SK-N-SH treated with all-trans-retinoic acid at 6 μM for 48 hours (cell line): ENCODE data around the gene NOTUM.

Experiments used
- ATAC-seq: fragments of 200-7000 bp; cut with Tn5 transposase; 3 replicates; pipeline ENCODE4 v1.9.1; 2020; ENCODE audit warnings: mild to moderate bottlenecking, moderate library complexity
- ARNTL ChIP-seq: fragments of 450-650 bp; formaldehyde crosslinking; IDR thresholded peaks from 2 replicates; pipeline ENCODE4 v1.5.0; 2020; ENCODE audit warnings: low read depth, mild to moderate bottlenecking, moderate library complexity, borderline replicate concordance
- CREB5 ChIP-seq: fragments of 250-450 bp; sonication (Bioruptor Pico); IDR thresholded peaks from 2 replicates; pipeline ENCODE4 v1.5.1; 2020; ENCODE audit warnings: low read depth, mild to moderate bottlenecking, moderate library complexity
- CSDC2 ChIP-seq: fragments of 250-450 bp; sonication (Bioruptor Pico); IDR thresholded peaks from 2 replicates; pipeline ENCODE4 v1.5.0; 2020; ENCODE audit warnings: mild to moderate bottlenecking, moderate library complexity
- ESRRG ChIP-seq: fragments of 250-450 bp; sonication (Bioruptor Pico); IDR thresholded peaks from 2 replicates; pipeline ENCODE4 v1.6.1; 2021; ENCODE audit warnings: mild to moderate bottlenecking
- PATZ1 ChIP-seq: fragments of 250-450 bp; sonication (Bioruptor Pico); IDR thresholded peaks from 2 replicates; pipeline ENCODE4 v1.8.0; 2020; ENCODE audit warnings: mild to moderate bottlenecking, moderate library complexity, borderline replicate concordance
- POU6F1 ChIP-seq: fragments of 250-450 bp; sonication (Bioruptor Pico); IDR thresholded peaks from 2 replicates; pipeline ENCODE4 v1.8.0; 2021; ENCODE audit warnings: low read depth, mild to moderate bottlenecking, moderate library complexity, borderline replicate concordance
- PPARA ChIP-seq: fragments of 250-450 bp; sonication (Bioruptor Pico); IDR thresholded peaks from 2 replicates; pipeline ENCODE4 v1.5.0; 2020; ENCODE audit warnings: mild to moderate bottlenecking, borderline replicate concordance
- RARB ChIP-seq: fragments of 250-450 bp; sonication (Bioruptor Pico); IDR thresholded peaks from 2 replicates; pipeline ENCODE4 v1.8.0; 2021; ENCODE audit warnings: mild to moderate bottlenecking, moderate library complexity
- SNAI2 ChIP-seq: fragments of 250-450 bp; sonication (Bioruptor Pico); IDR thresholded peaks from 2 replicates; pipeline ENCODE4 v1.5.0; 2020; ENCODE audit warnings: mild to moderate bottlenecking, moderate library complexity
- TSHZ2 ChIP-seq: fragments of 250-450 bp; sonication (Bioruptor Pico); IDR thresholded peaks from 2 replicates; pipeline ENCODE4 v1.5.0; 2020; ENCODE audit warnings: mild to moderate bottlenecking, moderate library complexity
- ZFP3 ChIP-seq: fragments of 250-450 bp; sonication (Bioruptor Pico); IDR thresholded peaks from 2 replicates; pipeline ENCODE4 v1.5.0; 2020; ENCODE audit warnings: mild to moderate bottlenecking, moderate library complexity
- ZFP30 ChIP-seq: fragments of 450-650 bp; formaldehyde crosslinking; IDR thresholded peaks from 2 replicates; pipeline ENCODE4 v1.5.0; 2022; ENCODE audit warnings: mild to moderate bottlenecking, moderate library complexity
- ZNF70 ChIP-seq: fragments of 450-650 bp; formaldehyde crosslinking; IDR thresholded peaks from 2 replicates; pipeline ENCODE4 v1.5.0; 2020; ENCODE audit warnings: mild to moderate bottlenecking, moderate library complexity

The NOTUM gene

GRCh38 chr17:81992306-81993102, 31.5 kb upstream of the NOTUM start:
- no peak for ATAC-seq
- TF ChIP-seq ZFP3 (CRISPR knock-in tag) (no peak), ZNF70 (no peak)

- peak; percentile 43 for ATAC-seq
- no peak for TF ChIP-seq CREB5 (CRISPR knock-in tag)
- no peak for TF ChIP-seq PPARA (CRISPR knock-in tag)
- 0 out of 2 replicates have a peak, but pooled peaks have one; percentile 24 for TF ChIP-seq ZFP3 (CRISPR knock-in tag)
These were observed 30.8 kb upstream of the NOTUM start for GRCh38 chr17:81991684-81992305.

GRCh38 chr17:81990836-81991683, 30.1 kb upstream of the NOTUM start:
- TF ChIP-seq ARNTL (CRISPR knock-in tag) (no peak), SNAI2 (no peak), POU6F1 (CRISPR knock-in tag) (no peak), CSDC2 (no peak), TSHZ2 (CRISPR knock-in tag) (no peak), PPARA (CRISPR knock-in tag) (no peak), ZNF70 (no peak), RARB (no peak), ZFP3 (CRISPR knock-in tag) (no peak)
- ATAC-seq: no peak; the same call in 1 of the 3 replicates

- TF ChIP-seq TSHZ2 (CRISPR knock-in tag) (no peak), ZFP30 (CRISPR knock-in tag) (no peak), ESRRG (CRISPR knock-in tag) (no peak), SNAI2 (no peak), CSDC2 (no peak), PATZ1 (CRISPR knock-in tag) (no peak), ARNTL (CRISPR knock-in tag) (no peak)
- no peak for ATAC-seq
These were observed 26.3 kb upstream of the NOTUM start for GRCh38 chr17:81987161-81987770.
